ENCODE measurements around the gene CAMK2A. TPM values are rescaled to one million over a fixed set of nuclear protein-coding genes. Genes with fewer than 3 reads are reported as not detected.

Gene CAMK2A
- polyA plus RNA-seq, 1 experiment, result 0.37 TPM

DNA sequence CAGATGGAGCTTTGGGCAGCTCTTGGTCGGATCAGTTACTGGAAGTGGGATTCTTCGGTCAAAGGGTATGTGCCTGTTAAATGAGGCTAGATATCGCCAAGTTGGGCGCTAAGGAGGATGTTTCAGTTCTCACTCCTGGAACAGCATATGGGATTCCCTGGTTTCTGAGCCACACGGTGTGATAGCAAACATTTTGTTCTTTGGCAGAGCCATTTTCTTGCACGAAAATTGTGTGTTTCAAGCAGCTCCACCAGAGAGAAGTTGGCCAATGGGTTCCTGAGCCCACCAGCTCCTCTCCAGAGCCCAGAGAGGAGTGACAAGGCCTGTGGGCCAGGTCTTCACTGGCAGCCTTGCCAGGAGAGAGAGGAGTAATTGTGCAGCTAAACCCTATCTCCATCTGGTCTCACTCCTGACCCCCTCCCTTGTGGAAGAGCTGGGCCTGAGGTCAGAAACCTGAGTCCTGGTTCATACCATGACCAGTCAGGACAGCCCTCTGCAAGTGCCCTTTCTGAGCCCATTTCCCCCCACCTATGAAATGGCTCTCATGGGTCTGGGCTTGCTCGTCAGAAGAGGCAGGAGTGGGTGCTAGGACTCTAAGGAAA is 110.5 kb downstream of the CAMK2A start:
- peaks cover 22% of the 10 kb centered on the region for H3K27me3 ChIP-seq (ENCODE audit: control insufficient read depth, insufficient read depth, low read length)
- POLR2A ChIA-PET, result no interaction called here
- H3K4me3 ChIP-seq (ENCODE audit: low read depth, low read length), result no peak overlapping the region
- H3K27ac ChIP-seq (ENCODE audit: low read depth, low read length), result no peak overlapping the region
- no peak for DNase-seq (ENCODE audit: low read depth, low spot score)
- CTCF ChIA-PET, result interaction anchor here (3.4 kb wide), 1 partner anchor 16 kb away, joined by 17 read pairs; no protein-coding TSS in a partner anchor
- no peaks in the 10 kb centered on the region; the same call in 1 of the 2 replicates for H3K9me3 ChIP-seq (ENCODE audit: control insufficient read depth, insufficient read depth, low read length)
- TF ChIP-seq, protein P1, sequence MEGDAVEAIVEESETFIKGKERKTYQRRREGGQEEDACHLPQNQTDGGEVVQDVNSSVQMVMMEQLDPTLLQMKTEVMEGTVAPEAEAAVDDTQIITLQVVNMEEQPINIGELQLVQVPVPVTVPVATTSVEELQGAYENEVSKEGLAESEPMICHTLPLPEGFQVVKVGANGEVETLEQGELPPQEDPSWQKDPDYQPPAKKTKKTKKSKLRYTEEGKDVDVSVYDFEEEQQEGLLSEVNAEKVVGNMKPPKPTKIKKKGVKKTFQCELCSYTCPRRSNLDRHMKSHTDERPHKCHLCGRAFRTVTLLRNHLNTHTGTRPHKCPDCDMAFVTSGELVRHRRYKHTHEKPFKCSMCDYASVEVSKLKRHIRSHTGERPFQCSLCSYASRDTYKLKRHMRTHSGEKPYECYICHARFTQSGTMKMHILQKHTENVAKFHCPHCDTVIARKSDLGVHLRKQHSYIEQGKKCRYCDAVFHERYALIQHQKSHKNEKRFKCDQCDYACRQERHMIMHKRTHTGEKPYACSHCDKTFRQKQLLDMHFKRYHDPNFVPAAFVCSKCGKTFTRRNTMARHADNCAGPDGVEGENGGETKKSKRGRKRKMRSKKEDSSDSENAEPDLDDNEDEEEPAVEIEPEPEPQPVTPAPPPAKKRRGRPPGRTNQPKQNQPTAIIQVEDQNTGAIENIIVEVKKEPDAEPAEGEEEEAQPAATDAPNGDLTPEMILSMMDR (IDR thresholded peaks at IDR 0.05; ENCODE audit: low read depth, low read length), result no peak

DNA sequence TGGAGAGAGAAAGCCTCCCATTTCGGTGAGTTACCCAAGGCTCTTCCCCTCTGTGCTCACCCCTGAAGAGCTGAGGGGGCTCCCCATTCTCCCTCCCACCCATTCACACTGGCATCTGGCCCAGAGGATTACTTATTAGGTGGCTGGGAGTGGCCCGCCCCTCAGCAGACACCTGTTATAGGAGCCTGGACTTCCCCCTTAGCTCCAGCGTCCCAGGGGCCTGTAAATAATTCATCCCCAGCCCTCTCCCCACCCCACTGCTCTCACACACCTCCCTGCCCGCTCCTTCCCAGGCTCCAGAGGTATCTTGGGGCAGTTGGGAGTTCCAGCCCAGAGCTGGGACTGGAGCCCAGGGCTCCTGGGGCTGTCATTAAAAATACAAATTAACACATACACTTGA is 111.3 kb downstream of the CAMK2A start:
- POLR2A ChIA-PET, result no interaction called here
- Histone ChIP-seq H3K27me3 (ENCODE audit: control insufficient read depth, insufficient read depth, low read length) (peaks cover 14% of the 10 kb centered on the region), H3K9me3 (ENCODE audit: control insufficient read depth, insufficient read depth, low read length) (no peaks in the 10 kb centered on the region; the same call in 1 of the 2 replicates), H3K27ac (ENCODE audit: low read depth, low read length) (no peak overlapping the region), H3K4me3 (ENCODE audit: low read depth, low read length) (no peak overlapping the region)
- TF ChIP-seq, protein P1 (IDR thresholded peaks at IDR 0.05; ENCODE audit: low read depth, low read length), result no peak
- DNase-seq (ENCODE audit: low read depth, low spot score), result no peak
- CTCF ChIA-PET, result interaction anchor here (3.4 kb wide), 1 partner anchor 15 kb away, joined by 17 read pairs; no protein-coding TSS in a partner anchor

DNA sequence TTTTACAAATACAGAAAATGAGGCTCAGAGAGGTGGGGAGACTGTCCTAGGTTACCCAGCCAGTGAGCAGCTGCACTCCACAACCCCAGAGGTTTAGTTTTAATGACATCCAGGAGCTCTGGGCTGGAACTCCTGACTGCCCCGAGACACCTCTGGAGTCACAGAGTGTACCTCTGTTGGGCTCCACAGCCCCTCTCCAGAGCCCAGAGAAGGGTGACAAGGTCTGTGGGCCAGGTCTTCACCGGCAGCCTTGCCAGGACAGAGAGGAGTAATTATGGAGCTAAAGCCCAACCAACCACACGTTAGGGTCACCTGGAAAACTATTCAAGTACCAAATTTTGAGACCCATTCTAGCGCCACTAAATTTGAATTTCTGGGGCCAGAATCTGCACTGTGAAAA is 111.9 kb downstream of the CAMK2A start:
- Histone ChIP-seq H3K27ac (ENCODE audit: low read depth, low read length) (no peak overlapping the region), H3K4me3 (ENCODE audit: low read depth, low read length) (no peak overlapping the region), H3K9me3 (ENCODE audit: control insufficient read depth, insufficient read depth, low read length) (no peaks in the 10 kb centered on the region; the same call in 1 of the 2 replicates), H3K27me3 (ENCODE audit: control insufficient read depth, insufficient read depth, low read length) (peaks cover 13% of the 10 kb centered on the region)
- TF ChIP-seq, protein P1 (IDR thresholded peaks at IDR 0.05; ENCODE audit: low read depth, low read length), result no peak
- ChIA-PET POLR2A (no interaction called here), CTCF (interaction anchor here (3.4 kb wide), 1 partner anchor 15 kb away, joined by 17 read pairs; no protein-coding TSS in a partner anchor)
- no peak for DNase-seq (ENCODE audit: low read depth, low spot score)

DNA sequence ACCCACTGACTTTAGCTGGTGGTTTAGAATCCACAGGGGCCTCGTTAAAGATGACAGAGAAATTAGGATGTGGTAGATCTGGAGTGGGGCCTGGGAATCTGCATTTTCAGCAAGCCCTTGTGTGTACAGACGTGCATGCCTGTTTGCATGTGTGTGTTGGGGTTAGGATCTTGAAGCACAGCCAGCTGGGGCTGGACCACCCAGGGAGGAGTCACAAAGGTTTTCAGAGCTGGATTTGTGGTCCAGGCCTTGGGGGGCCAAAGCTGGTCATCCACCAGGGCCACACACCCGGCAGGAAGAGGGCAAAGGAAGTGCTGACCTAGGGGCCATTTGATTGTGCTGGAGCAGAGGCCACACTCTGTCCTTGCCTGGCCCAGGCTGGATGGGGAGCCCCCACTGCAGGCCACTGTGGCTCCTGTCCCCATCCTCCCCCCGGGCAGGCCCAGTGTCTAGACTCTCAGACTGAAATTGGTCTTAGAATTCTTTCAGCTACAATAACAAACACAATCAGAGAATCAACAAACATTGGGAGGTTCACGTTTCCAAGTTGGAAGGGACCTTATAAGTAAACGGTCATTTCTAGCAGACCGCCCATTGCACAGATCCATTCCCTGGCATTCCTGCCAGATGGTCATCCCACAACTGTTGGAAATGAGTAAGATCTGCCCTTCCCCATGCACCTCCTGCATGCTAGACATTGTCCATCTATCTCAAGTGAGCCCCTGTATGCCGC is 112.7 kb downstream of the CAMK2A start:
- Histone ChIP-seq H3K9me3 (ENCODE audit: control insufficient read depth, insufficient read depth, low read length) (no peaks in the 10 kb centered on the region; the same call in 1 of the 2 replicates), H3K4me3 (ENCODE audit: low read depth, low read length) (no peak overlapping the region), H3K27ac (ENCODE audit: low read depth, low read length) (no peak overlapping the region), H3K27me3 (ENCODE audit: control insufficient read depth, insufficient read depth, low read length) (peaks cover 10% of the 10 kb centered on the region)
- POLR2A ChIA-PET, result interaction anchor here (0.6 to 1.3 kb wide), 2 partner anchors 18 to 37 kb away, joined by 3 to 4 read pairs; no protein-coding TSS in a partner anchor
- CTCF ChIA-PET, result interaction anchor here (0.6 to 3.4 kb wide), 7 partner anchors 13 to 260 kb away, joined by 3 to 17 read pairs (median 4); partner anchors contain the start of gene SLC6A7
- TF ChIP-seq, protein P1 (IDR thresholded peaks at IDR 0.05; ENCODE audit: low read depth, low read length), result no peak
- DNase-seq (ENCODE audit: low read depth, low spot score), result peak; percentile 38

DNA sequence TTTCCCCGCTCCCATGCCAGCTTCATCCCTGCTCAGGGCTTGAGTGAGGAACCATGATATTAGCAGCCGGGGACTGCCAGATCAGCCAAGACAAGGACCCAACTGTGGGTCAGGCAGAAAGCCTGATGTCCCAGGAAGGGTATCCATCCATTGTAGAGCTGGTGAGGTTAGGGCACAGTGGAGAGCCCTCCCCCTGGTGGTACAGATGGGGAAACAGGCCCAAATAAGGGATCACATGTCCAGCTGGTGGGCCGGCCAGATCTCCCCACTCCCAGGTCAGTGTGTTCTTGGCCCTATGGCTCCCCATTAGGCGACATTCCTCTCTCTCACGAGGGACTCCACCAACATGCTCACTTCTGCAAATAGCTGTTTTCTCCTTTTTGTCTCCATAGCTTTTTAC is 114.0 kb downstream of the CAMK2A start:
- CTCF ChIA-PET, result interaction anchor here (0.6 to 3.4 kb wide), 10 partner anchors 11 to 261 kb away, joined by 3 to 17 read pairs (median 3); partner anchors contain the start of gene SLC6A7
- H3K4me3 ChIP-seq (ENCODE audit: low read depth, low read length), result no peak overlapping the region
- POLR2A ChIA-PET, result no interaction called here
- no peak overlapping the region for H3K27ac ChIP-seq (ENCODE audit: low read depth, low read length)
- no peak for DNase-seq (ENCODE audit: low read depth, low spot score)
- no peaks in the 10 kb centered on the region; the same call in 1 of the 2 replicates for H3K9me3 ChIP-seq (ENCODE audit: control insufficient read depth, insufficient read depth, low read length)
- TF ChIP-seq, protein P1 (IDR thresholded peaks at IDR 0.05; ENCODE audit: low read depth, low read length), result peak; percentile 58
- peaks cover 7% of the 10 kb centered on the region for H3K27me3 ChIP-seq (ENCODE audit: control insufficient read depth, insufficient read depth, low read length)

All from AG04450 (cell line).